HG03108 (cell line): Measurements from ENCODE around the gene KARS1.

ENCODE experiments used
- ATAC-seq: cut with Tn5 transposase; IDR thresholded peaks from one replicate; pipeline ENCODE4 v1.9.1; 2021; ENCODE audit warnings: moderate library complexity; ENCODE audit not compliant: unreplicated experiment

The KARS1 gene

GRCh38 chr16:75647492-75648264, at the start of gene KARS1, which contains the start of gene TERF2IP:
Gene KARS1 (minus strand): TSS chr16:75647665. CDS start chr16:75647639, 26 bp downstream.
Gene TERF2IP (plus strand): TSS chr16:75647773. CDS start chr16:75647883, 110 bp downstream.
- ATAC-seq, result peak; percentile 89

GRCh38 chr16:75695708-75696107, 48.2 kb upstream of the KARS1 start:
- no peak for ATAC-seq

- no peak for ATAC-seq
Observed at GRCh38 chr16:75687361-75687760, 39.9 kb upstream of the KARS1 start.

- ATAC-seq, result no peak
Observed at GRCh38 chr16:75682308-75682707, 34.8 kb upstream of the KARS1 start.

GRCh38 chr16:75679366-75679765, 31.9 kb upstream of the KARS1 start:
- no peak for ATAC-seq

- ATAC-seq, result no peak
Observed at GRCh38 chr16:75676909-75677308, 29.4 kb upstream of the KARS1 start, which contains the start of gene CPHXL2. Gene CPHXL2 (minus strand): TSS chr16:75677009. CDS start chr16:75676999, 10 bp downstream.

DNA sequence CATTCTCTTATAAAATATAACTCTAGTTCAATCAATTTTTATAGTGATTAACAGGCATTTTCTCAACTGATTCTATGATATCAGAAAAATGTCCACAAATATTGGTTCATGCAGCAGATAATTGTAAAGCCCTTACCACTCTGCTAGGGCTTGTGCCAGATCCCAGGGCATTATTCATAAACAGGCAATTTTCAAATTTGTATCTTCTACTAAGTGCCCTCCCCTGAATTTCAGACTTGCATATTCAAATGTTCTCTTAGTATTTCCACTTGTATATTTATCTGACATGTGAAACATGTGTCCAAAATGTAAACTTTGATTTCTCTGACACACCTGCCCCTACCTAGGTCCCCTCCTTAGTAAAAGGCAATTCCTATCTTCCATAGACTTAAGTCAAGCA, 20.0 kb upstream of the KARS1 start:
- ATAC-seq, result no peak

- no peak for ATAC-seq
Observed at GRCh38 chr16:75660726-75661302, 13.3 kb upstream of the KARS1 start.

- no peak for ATAC-seq
Observed at GRCh38 chr16:75660321-75660720, 12.9 kb upstream of the KARS1 start.

DNA sequence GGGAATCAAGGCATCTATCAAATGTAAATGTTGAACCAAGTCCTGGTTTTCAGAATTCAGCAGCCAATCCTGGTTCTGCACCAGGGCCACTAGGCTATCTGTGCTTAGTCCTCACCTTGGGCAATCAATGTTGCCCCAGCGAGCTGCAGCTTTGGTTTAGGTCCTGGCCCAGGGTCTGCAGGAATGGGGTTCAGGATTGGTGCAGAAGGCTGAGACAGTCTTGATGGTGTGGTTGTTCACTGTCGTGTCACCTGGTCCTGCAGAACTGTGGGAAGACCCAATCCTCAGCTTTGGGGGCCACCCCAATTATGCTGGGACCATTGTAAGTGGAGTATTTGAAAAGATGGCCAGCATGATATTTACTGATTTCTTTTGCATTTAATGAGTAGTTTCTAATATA, 10.7 kb upstream of the KARS1 start:
- no peak for ATAC-seq

- ATAC-seq, result no peak
Observed at GRCh38 chr16:75653922-75654321, 6.5 kb upstream of the KARS1 start.

- ATAC-seq, result peak; percentile 25
Observed at GRCh38 chr16:75648265-75649076, 1.0 kb upstream of the KARS1 start.

GRCh38 chr16:75647112-75647491, 363 bp downstream of the KARS1 start:
- peak; percentile 11 for ATAC-seq

DNA sequence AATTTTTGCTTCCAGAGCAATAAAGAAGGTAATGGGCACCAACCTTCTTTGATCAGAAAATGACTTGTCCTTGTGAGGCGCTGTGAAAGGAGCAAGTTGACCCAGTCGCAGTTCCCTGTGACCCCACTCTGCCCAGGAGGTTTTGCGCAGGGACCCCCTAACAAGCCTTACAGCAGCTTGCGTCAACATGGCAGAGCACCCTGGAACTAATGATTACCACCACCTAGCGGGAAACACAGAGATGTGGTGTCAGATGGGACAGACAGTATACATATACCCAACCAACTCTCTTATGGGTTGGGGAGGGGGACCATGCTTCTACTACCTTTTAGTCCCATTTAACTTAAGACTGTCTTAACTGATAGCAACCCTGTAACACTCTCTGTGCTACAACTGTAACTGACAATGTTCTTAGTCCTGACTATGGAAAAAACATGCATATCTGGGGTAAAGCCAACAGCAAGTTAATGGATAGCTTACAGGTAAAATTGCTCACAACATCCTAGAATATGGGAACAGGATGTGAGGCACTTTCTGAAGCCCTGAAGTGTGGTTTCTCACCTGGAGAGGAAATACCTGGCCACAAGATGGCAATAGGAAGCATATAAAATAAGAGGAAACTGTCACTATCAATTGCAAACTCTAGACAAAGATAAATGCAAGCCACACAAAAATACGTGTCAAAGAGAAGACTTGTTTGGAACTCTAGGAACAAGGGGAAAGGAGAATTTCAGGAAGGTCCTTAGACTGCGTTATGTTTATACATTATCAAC, 3.0 kb downstream of the KARS1 start:
- no peak for ATAC-seq

GRCh38 chr16:75640598-75640997, 6.9 kb downstream of the KARS1 start:
- no peak for ATAC-seq

GRCh38 chr16:75635036-75635435, 12.4 kb downstream of the KARS1 start:
- ATAC-seq, result no peak

- no peak for ATAC-seq
Observed at GRCh38 chr16:75632857-75633256, 14.6 kb downstream of the KARS1 start.

- no peak for ATAC-seq
Observed at GRCh38 chr16:75630052-75630451, 17.4 kb downstream of the KARS1 start.

DNA sequence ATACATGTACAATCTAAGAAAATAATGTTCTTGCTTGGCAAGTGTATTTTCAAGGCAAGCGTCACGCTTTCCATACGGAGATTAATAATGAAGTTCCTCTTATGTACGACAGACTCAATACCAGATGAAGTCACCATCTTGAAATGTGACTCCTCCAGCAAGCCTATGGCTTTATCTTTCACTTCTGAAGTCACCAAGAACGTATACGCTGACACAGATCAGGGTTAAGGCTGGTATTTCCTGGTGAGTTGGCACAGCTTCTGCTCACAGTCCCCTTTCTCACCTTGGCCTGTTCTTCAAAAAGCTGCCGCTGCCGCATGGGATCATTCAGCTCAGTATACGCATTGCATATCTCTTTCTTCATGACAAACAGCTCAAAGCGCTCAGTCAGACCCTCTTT, 18.3 kb downstream of the KARS1 start:
- no peak for ATAC-seq

GRCh38 chr16:75628351-75628750, 19.1 kb downstream of the KARS1 start:
- no peak for ATAC-seq

- no peak for ATAC-seq
Observed at GRCh38 chr16:75627851-75628250, 19.6 kb downstream of the KARS1 start.
